Right lung (tissue), 5 donors: ENCODE measurements around the gene GTF2I. TPM values are rescaled to one million over a fixed set of nuclear protein-coding genes. Genes with fewer than 3 reads are reported as not detected.
"Not testable (repeated sequence)": the region's sequence is repeated elsewhere in the genome, so short reads cannot be mapped to it uniquely, and the experiment has no call there.

Experiments
- DNase-seq, 2 donors: peaks; one replicate each; pipeline ENCODE4 v3.0.0-alpha.2; 2013
- polyA plus RNA-seq, 5 donors: library from polyadenylated mRNA; unstranded; fragments of 120-200 nt; gene quantifications; one replicate each; pipeline versions ENCODE4 v1.2.1 to v1.2.3, GENCODE V29; 2013; ENCODE audit warnings: inconsistent platforms in 1 of 5, low replicate concordance in 1 of 5; ENCODE audit not compliant: insufficient read length in 5 of 5, insufficient read depth in 1 of 5

Gene GTF2I
- polyA plus RNA-seq, 5 donors: 281 to 443 (median 366) TPM

DNA sequence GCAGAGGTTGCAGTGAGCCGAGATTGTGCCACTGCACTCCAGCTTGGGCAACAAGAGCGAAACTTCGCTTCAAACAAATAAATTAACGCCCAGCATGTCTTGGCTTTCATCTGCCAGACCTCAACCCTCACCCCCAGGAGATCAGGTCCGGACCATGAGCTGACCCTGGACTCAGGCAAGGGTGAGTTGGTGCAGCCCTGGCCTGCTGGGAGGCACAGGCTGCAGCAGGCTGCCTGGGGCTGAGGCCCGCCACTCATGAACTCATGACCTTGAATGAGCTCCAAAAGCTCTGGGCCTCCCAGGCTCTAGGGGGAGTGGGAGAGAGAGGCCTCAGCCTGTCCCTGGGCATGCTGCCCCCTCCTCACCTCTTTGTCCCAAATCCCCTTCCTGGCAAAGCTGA, 114.6 kb downstream of the GTF2I start:
- DNase-seq: not testable (repeated sequence)

DNA sequence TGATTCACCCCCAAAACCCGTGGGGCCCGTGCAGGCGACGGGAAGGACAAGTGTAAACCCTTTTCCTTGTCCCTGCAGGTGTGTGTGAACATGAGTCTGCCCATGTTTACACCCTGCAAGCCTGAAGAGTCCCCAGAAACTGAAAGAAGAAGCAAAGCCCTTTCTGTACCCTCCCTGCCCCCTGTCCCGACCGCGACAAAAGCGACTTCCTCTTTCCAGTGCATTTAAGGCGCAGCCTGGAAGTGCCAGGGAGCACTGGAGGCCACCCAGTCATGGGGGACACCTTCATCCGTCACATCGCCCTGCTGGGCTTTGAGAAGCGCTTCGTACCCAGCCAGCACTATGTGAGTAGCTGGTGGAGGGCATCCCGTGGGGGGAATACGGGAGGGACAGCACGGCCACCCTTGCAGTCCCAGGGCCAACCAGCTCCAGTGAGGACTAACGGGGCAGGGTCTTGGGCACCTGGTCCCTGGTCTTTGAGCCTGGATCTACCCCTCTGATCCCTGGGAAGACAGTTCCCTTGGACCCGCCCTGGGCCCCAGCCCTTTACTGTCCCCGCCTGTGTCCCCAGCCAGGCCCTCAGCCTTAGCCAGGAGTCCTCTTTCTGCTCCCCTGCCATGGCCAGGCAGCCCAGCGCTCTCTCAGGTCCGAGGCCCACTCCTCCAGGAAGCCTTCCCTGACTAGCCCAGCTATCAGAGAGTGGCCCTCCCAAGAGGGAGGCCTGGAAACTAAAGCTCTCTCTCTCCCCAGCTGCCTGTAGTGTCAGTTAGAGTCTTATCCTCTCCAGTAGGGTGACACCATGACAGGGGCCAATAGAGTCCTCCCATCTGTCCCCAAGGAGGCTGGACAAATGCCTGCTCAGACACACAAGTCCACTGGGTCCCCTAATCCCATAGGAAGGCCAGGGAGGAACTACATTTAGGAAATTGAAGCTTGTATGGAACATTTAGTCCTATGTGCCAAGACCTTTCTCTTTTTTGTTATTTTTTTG, 116.5 kb downstream of the GTF2I start, which contains the start of gene NCF1:
Gene NCF1 (plus strand): TSS at position 252 of the 991 bp plus-strand sequence. CDS start 21 bp downstream, at position 273.
- DNase-seq: not testable (repeated sequence)

DNA sequence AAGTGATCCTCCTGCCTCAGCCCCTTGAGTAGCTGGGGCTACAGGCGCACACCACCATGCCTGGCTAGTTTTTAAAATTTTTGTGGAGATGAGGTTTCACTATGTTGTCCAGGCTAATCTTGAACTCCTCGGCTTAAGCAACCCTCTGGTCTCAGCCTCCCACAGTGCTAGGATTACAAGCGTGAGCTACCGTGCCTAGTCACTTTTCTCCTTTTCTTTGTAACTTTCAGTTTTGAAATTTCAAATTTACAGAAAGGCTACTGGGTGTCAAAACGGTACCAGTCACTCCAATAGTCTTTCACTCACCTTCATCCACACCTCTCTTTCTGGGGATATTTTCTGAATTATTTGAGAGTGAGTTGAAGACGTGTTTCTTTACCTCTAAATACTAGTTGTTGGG, 117.6 kb downstream of the GTF2I start:
- DNase-seq: not testable (repeated sequence)

DNA sequence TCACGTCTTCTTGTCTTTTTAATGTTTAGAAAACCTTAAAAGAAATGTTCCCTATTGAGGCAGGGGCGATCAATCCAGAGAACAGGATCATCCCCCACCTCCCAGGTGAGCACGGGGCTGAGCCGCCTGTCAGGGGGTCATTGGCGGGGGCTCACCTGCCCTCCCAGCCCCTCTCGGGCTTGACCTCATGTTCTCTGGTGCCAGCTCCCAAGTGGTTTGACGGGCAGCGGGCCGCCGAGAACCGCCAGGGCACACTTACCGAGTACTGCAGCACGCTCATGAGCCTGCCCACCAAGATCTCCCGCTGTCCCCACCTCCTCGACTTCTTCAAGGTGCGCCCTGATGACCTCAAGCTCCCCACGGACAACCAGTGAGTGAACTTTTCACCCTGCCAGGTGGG, 121.5 kb downstream of the GTF2I start:
- not testable (repeated sequence) for DNase-seq

DNA sequence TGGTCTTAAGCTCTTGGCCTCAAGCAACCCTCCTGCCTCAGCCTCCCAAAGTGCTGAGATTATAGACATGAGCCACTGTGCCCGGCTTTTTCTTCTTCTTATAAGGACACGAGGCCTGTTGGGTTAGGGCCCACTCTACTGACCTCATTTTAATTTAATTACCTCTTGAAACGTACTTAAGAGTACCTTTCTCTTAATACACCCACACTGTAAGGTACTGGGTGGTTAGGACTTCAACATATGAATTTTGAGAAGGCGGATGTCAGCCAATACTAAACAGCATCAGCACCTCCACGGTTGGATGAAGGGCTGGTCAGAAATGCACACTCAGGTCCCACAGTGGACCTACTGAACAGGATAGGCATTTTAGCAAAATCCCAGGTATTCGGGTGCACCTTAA, 124.2 kb downstream of the GTF2I start:
- not testable (repeated sequence) for DNase-seq

DNA sequence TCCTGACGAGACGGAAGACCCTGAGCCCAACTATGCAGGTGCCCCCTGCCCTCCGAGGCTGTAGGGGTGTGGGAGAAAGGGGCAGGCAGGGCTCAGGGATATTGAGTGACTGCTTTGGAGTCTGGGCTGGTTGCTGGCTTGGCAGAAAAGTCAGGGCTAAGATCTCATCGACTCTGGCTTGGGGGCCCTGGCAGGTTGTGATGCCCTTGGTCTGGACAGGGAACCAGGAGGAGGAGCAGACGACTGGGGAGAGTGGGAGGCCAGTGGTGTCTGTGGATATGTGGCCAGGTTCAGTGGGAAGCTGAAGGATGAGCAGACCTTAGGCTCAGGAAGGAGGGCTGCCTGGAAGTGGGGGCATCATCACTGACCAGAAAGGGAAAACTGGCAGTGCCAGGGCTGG, 126.1 kb downstream of the GTF2I start:
- DNase-seq: not testable (repeated sequence)

DNA sequence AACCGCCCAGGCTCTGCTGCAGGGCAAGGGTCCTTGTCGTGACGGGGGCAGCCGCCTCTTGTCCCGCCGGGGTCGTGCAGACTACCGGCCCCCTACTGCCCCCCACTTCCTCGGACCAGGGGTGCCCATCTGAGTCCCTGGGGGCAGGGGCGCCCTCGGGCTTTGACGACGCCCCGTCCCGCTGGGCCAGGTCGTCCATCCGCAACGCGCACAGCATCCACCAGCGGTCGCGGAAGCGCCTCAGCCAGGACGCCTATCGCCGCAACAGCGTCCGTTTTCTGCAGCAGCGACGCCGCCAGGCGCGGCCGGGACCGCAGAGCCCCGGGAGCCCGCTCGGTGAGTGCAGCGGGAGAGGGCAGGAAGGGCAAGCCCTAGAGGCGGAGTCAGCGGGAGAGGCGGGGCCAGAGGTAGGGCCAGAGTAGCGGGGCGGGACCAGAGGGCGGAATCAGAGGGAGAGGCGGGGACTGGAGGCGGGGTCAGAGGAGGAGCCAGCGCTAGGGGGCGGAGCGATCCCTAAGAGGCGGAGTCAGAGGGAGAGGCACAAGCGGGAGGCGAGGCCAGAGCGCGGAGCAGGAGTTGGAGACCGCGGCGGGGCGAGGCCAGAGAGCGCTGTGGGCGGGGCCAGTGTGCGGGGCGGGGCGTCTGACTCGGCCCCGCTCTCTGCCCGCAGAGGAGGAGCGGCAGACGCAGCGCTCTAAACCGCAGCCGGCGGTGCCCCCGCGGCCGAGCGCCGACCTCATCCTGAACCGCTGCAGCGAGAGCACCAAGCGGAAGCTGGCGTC, 131.0 kb downstream of the GTF2I start:
- DNase-seq: peak in 1 of 2 donors; percentile 82

DNA sequence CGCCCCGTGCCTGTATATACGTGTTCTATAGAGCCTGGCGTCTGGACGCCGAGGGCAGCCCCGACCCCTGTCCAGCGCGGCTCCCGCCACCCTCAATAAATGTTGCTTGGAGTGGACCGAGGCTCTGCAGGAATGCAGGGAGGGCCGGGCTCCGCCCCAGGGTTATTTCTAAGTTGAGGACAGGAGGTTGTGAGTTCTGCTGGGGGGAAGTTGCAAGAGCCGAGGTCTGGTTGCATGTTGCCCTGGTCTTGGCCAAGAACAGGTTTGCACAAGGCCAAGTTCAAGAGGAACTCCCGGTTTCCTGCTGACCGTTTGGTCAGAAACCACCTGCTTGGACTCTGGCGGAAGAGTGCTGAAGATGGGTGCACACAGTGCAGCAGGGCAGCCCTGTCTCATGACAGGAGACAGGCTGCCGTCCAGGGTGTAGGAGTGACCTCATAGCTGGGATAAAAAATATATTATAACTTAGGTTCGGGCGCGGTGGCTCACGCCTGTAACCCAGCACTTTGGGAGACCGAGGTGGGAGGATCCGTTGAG, 131.8 kb downstream of the GTF2I start:
- not testable (repeated sequence) for DNase-seq

DNA sequence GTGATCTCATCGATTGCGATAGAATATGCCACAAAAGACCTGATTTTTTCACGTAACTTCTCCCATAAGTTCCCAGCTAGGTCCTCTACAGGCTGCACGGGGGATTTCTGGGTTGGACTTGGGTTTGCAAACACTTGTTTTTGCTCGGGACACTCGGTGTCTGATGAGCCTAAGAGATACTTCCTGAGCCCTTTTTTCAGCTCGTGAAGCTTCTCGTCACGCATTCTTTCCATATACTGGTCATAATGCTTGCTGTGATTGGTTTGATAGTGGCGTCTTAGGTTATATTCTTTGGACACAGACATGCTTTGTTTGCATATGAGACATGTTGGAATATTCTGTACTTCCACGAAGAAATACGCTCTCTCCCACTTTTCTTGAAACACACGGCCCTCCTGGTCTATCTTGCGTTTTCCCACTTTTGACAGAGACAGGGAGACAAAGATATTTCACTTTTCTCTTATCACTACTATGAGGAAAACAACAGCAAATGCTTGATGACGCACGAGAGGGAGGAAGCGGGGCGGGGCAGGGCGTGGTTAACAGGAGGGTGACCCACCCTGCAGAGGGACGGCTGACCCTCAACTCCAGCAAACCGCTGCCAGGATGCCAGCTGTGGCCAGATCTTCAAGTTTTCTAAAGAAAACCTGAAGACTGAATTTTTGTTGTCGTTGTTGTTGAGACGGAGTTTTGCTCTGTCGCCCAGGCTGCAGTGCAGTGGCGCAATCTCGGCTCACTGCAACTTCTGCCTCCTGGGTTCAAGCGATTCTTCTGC, 140.5 kb downstream of the GTF2I start:
- not testable (repeated sequence) for DNase-seq

DNA sequence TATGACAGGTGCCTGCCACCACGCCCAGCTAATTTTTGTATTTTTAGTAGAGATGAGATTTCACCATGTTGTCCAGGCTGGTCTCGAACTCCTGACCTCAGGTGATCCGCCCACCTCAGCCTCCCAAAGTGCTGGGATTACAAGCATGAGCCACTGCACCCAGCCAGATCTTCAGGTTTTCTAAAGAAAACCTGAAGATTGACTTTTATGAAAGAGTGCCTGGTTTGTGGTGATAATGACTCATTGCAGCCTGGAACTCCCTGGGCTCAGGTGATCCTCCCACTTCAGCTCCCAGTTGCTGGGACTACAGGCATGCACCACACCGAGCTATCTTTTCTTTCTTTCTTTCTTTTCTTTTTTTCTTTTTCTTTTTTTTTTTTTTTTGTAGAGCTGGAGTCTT, 141.1 kb downstream of the GTF2I start:
- DNase-seq: not testable (repeated sequence)

Other genes with a start within 250 kb of the GTF2I start
- 10 to 100 TPM; 28.0 to 35.6 (median 33.1) TPM for gene GTF2IRD1, start 203.8 kb upstream of the GTF2I start, polyA plus RNA-seq
- 1 to 10 TPM; 1.8 to 2.7 (median 2.3) TPM for gene NCF1, start 116.3 kb downstream of the GTF2I start, polyA plus RNA-seq
- 10 to 100 TPM; 32.2 to 58.6 (median 42.0) TPM for gene GTF2IRD2, start 193.9 kb downstream of the GTF2I start, polyA plus RNA-seq